A549 (cell line): ENCODE results near the gene PTPRJ. TPM values are rescaled to one million over a fixed set of nuclear protein-coding genes. Genes with fewer than 3 reads are reported as not detected.

Experiments used
- ATAC-seq, 2 experiments: fragments of 200-7000 bp in 1 of 2; fragments of >200 bp in 1 of 2; cut with Nextera tagmentation in 1 of 2; cut with Tn5 transposase in 1 of 2; 3 replicates each; pipeline versions ENCODE4 v1.8.0 to v1.9.1; 2018 to 2020; ENCODE audit warnings: mild to moderate bottlenecking in 1 of 2, moderate library complexity in 1 of 2
- CTCF ChIA-PET: fragments of 300-600 bp; sonication (Branson Sonifier 250); formaldehyde crosslinking; extraction: SDS; loops from one replicate; lab custom pipeline; 2021; ENCODE audit warnings: antibody characterized with exemption, inconsistent platforms; lab: Yijun Ruan, JAX
- POLR2A ChIA-PET: fragments of 350-600 bp; formaldehyde crosslinking; extraction: SDS; loops from one replicate; lab custom pipeline; 2021; ENCODE audit warnings: antibody characterized with exemption, inconsistent platforms; lab: Yijun Ruan, JAX
- DNase-seq, 2 experiments: peaks; one replicate each; pipeline versions ENCODE4 v3.0.0 to v3.0.0-alpha.2; 2011 to 2016; ENCODE audit warnings: low read depth in 1 of 2, low spot score in 1 of 2
- FAIRE-seq: peaks from 2 replicates; lab custom pipeline; 2011; peaks lifted over from hg19 to GRCh38; lab: Jason Lieb, UNC
- H3K27ac ChIP-seq, 2 experiments: fragments of >200 bp; sonication (Bioruptor Twin); formaldehyde crosslinking; 3 replicates each; pipeline ENCODE4 v1.5.1; 2016 to 2017
- H3K4me1 ChIP-seq: fragments of >200 bp; sonication (Bioruptor Twin); formaldehyde crosslinking; 3 replicates; pipeline ENCODE4 v1.6.1; 2016
- H3K4me2 ChIP-seq: fragments of >200 bp; sonication (Bioruptor Twin); formaldehyde crosslinking; 3 replicates; pipeline ENCODE4 v1.6.1; 2016
- H3K4me3 ChIP-seq: fragments of >200 bp; sonication (Bioruptor Twin); formaldehyde crosslinking; 3 replicates; pipeline ENCODE4 v1.5.1; 2016
- H3K9me3 ChIP-seq: fragments of >200 bp; sonication (Bioruptor Twin); formaldehyde crosslinking; 3 replicates; pipeline ENCODE4 v1.6.1; 2016
- ATOH8 ChIP-seq: fragments of 250-450 bp; sonication (Bioruptor Pico); IDR thresholded peaks from 2 replicates; pipeline ENCODE4 v1.5.0; 2020; ENCODE audit warnings: low read depth, mild to moderate bottlenecking, moderate library complexity
- BHLHE40 ChIP-seq: IDR thresholded peaks from 2 replicates; pipeline ENCODE4 v1.6.1; 2012; ENCODE audit warnings: low read depth, low read length, inconsistent platforms
- GATA3 ChIP-seq: IDR thresholded peaks from 2 replicates; pipeline ENCODE4 v1.6.1; 2012; ENCODE audit warnings: borderline replicate concordance
- HES2 ChIP-seq: fragments of >200 bp; sonication (Bioruptor Twin); formaldehyde crosslinking; IDR thresholded peaks from 2 replicates; pipeline ENCODE4 v1.6.1; 2016
- HEYL ChIP-seq: fragments of 250-450 bp; sonication (Bioruptor Pico); IDR thresholded peaks from 2 replicates; pipeline ENCODE4 v1.8.0; 2021; ENCODE audit warnings: mild to moderate bottlenecking, moderate library complexity
- HOXA7 ChIP-seq: fragments of 250-450 bp; sonication (Bioruptor Pico); IDR thresholded peaks from 2 replicates; pipeline ENCODE4 v1.5.0; 2020; ENCODE audit warnings: mild to moderate bottlenecking, moderate library complexity
- HOXB5 ChIP-seq: fragments of 250-450 bp; sonication (Bioruptor Pico); IDR thresholded peaks from 2 replicates; pipeline ENCODE4 v1.5.0; 2020; ENCODE audit warnings: mild to moderate bottlenecking, moderate library complexity
- JUNB ChIP-seq: fragments of >200 bp; sonication (Bioruptor Twin); formaldehyde crosslinking; IDR thresholded peaks from 2 replicates; pipeline ENCODE4 v1.6.1; 2016
- KDM5A ChIP-seq: fragments of 200-600 bp; sonication (generic); IDR thresholded peaks from 2 replicates; pipeline ENCODE4 v1.6.1; 2016; ENCODE audit warnings: antibody characterized with exemption, mild to moderate bottlenecking
- MAZ ChIP-seq: fragments of 150-350 bp; IDR thresholded peaks from 2 replicates; pipeline ENCODE4 v1.6.1; 2014; ENCODE audit warnings: antibody characterized with exemption, low read depth, low read length, borderline replicate concordance
- NFE2L2 ChIP-seq: fragments of 150-350 bp; conservative IDR thresholded peaks from 2 replicates; pipeline ENCODE4 v1.6.1; 2014; ENCODE audit warnings: low read length
- NPAS2 ChIP-seq: fragments of 250-450 bp; sonication (Bioruptor Pico); IDR thresholded peaks from 2 replicates; pipeline ENCODE4 v1.8.0; 2022; ENCODE audit warnings: mild to moderate bottlenecking, moderate library complexity, borderline replicate concordance
- PBX3 ChIP-seq: IDR thresholded peaks from 2 replicates; pipeline ENCODE4 v1.6.1; 2012
- POLR2A ChIP-seq: IDR thresholded peaks from 2 replicates; pipeline ENCODE4 v1.6.1; 2012; ENCODE audit warnings: mild to moderate bottlenecking, low read length
- RAD21 ChIP-seq, 2 experiments: fragments of >200 bp in 1 of 2; sonication (Bioruptor Twin) in 1 of 2; formaldehyde crosslinking in 1 of 2; IDR thresholded peaks in 1 of 2; conservative IDR thresholded peaks in 1 of 2; 2 replicates in 1 of 2; 3 replicates in 1 of 2; pipeline ENCODE4 v1.6.1; 2012 to 2018; ENCODE audit warnings: inconsistent platforms in 1 of 2
- RARB ChIP-seq: fragments of 250-450 bp; sonication (Bioruptor Pico); IDR thresholded peaks from 2 replicates; pipeline ENCODE4 v1.8.0; 2021; ENCODE audit warnings: mild to moderate bottlenecking, moderate library complexity
- RCOR1 ChIP-seq: fragments of 150-350 bp; IDR thresholded peaks from 2 replicates; pipeline ENCODE4 v1.6.1; 2014; ENCODE audit warnings: antibody characterized with exemption, low read length, low read depth
- RNF2 ChIP-seq: fragments of 200-600 bp; sonication (generic); IDR thresholded peaks from 2 replicates; pipeline ENCODE4 v1.6.1; 2016; ENCODE audit warnings: low read depth, mild to moderate bottlenecking, antibody characterized with exemption, moderate library complexity, borderline replicate concordance
- SMC3 ChIP-seq: fragments of >200 bp; sonication (Bioruptor Twin); formaldehyde crosslinking; IDR thresholded peaks from 3 replicates; pipeline ENCODE4 v1.6.1; 2018; ENCODE audit warnings: inconsistent platforms
- SREBF2 ChIP-seq: fragments of 450-650 bp; IDR thresholded peaks from 2 replicates; pipeline ENCODE4 v1.6.1; 2014; ENCODE audit warnings: mild to moderate bottlenecking, moderate library complexity
- ZFP36 ChIP-seq: fragments of 450-650 bp; IDR thresholded peaks from 2 replicates; pipeline ENCODE4 v1.6.1; 2014; ENCODE audit warnings: borderline replicate concordance; ENCODE audit not compliant: partially characterized antibody
- WGBS: methylation state at CpG from one replicate; pipeline ENCODE4 v1.1.6; 2017; ENCODE audit errors: missing lambda C conversion rate; 5-methylcytosine and 5-hydroxymethylcytosine counted together
- polyA plus RNA-seq, 4 experiments: library from polyadenylated mRNA; depleted of rRNA in 3 of 4; stranded (reverse); fragments of >200 nt; fragmentation: RNase III in 1 of 4; extraction: RNeasy Plus Mini Kit Qiagen cat#74134 plus additional on column Dnase treatment in 1 of 4; gene quantifications; 2 replicates in 3 of 4; 3 replicates in 1 of 4; pipeline ENCODE4 v1.2.3, GENCODE V29; 2011 to 2017
- TF ChIP-seq, protein P1 (sequence below): fragments of 200-600 bp; sonication (generic); IDR thresholded peaks from 2 replicates; pipeline ENCODE4 v1.6.1; 2016; ENCODE audit warnings: antibody characterized with exemption, mild to moderate bottlenecking, moderate library complexity

Gene PTPRJ
- polyA plus RNA-seq, 2 of the 4 experiments (the other 2 are of a cell fraction) = 30.3 to 50.5 TPM

- TF ChIP-seq JUNB = no peak
- no peak for TF ChIP-seq SREBF2
- no peak for TF ChIP-seq GATA3
- no peak for TF ChIP-seq HES2
- TF ChIP-seq RNF2 = no peak
- TF ChIP-seq HEYL (CRISPR knock-in tag) = no peak
- TF ChIP-seq NFE2L2 = no peak
- TF ChIP-seq, protein P1, sequence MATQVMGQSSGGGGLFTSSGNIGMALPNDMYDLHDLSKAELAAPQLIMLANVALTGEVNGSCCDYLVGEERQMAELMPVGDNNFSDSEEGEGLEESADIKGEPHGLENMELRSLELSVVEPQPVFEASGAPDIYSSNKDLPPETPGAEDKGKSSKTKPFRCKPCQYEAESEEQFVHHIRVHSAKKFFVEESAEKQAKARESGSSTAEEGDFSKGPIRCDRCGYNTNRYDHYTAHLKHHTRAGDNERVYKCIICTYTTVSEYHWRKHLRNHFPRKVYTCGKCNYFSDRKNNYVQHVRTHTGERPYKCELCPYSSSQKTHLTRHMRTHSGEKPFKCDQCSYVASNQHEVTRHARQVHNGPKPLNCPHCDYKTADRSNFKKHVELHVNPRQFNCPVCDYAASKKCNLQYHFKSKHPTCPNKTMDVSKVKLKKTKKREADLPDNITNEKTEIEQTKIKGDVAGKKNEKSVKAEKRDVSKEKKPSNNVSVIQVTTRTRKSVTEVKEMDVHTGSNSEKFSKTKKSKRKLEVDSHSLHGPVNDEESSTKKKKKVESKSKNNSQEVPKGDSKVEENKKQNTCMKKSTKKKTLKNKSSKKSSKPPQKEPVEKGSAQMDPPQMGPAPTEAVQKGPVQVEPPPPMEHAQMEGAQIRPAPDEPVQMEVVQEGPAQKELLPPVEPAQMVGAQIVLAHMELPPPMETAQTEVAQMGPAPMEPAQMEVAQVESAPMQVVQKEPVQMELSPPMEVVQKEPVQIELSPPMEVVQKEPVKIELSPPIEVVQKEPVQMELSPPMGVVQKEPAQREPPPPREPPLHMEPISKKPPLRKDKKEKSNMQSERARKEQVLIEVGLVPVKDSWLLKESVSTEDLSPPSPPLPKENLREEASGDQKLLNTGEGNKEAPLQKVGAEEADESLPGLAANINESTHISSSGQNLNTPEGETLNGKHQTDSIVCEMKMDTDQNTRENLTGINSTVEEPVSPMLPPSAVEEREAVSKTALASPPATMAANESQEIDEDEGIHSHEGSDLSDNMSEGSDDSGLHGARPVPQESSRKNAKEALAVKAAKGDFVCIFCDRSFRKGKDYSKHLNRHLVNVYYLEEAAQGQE = no peak
- Histone ChIP-seq H3K27ac (no peak overlapping the region), H3K4me3 (no peak overlapping the region), H3K4me2 (no peak overlapping the region), H3K4me1 (peaks cover 42% of the 10 kb centered on the region), H3K9me3 (no peaks in the 10 kb centered on the region)
- CTCF ChIA-PET = interaction anchor here (1.0 to 2.2 kb wide), 3 partner anchors 11 to 149 kb away, joined by 4 to 9 read pairs (median 4); no protein-coding TSS in a partner anchor
- WGBS = 95% methylated on average over 2 of the region's 2 CpGs
- DNase-seq = no peak
- no peak for ATAC-seq
- POLR2A ChIA-PET = no interaction called here
- FAIRE-seq = no peak
Observed at GRCh38 chr11:48082771-48083170, 102.4 kb downstream of the PTPRJ start.

- CTCF ChIA-PET = interaction anchor here (0.6 to 2.2 kb wide), 5 partner anchors 11 to 149 kb away, joined by 3 to 5 read pairs (median 4); no protein-coding TSS in a partner anchor
- no peak for TF ChIP-seq POLR2A
- TF ChIP-seq JUNB = no peak
- no peak for TF ChIP-seq NFE2L2
- TF ChIP-seq PBX3 = no peak
- no peak for TF ChIP-seq HOXA7 (CRISPR knock-in tag)
- TF ChIP-seq, protein P1 = no peak
- TF ChIP-seq HOXB5 (CRISPR knock-in tag) = no peak
- no peak for TF ChIP-seq MAZ
- TF ChIP-seq NPAS2 (CRISPR knock-in tag) = no peak
- no peak for TF ChIP-seq GATA3
- no peak for TF ChIP-seq RAD21 (conservative IDR thresholded peaks at IDR 0.05 in 1 of 2, IDR thresholded peaks at IDR 0.05 in 1 of 2)
- TF ChIP-seq RCOR1 = no peak
- TF ChIP-seq ZFP36 = no peak
- no peak for TF ChIP-seq KDM5A
- TF ChIP-seq ATOH8 (CRISPR knock-in tag) = no peak
- TF ChIP-seq SREBF2 = no peak
- TF ChIP-seq RARB (CRISPR knock-in tag) = no peak
- TF ChIP-seq BHLHE40 = no peak
- TF ChIP-seq SMC3 = no peak
- Histone ChIP-seq H3K4me3 (no peak overlapping the region), H3K4me1 (peaks cover 49% of the 10 kb centered on the region), H3K4me2 (no peak overlapping the region), H3K9me3 (no peaks in the 10 kb centered on the region), H3K27ac (no peak overlapping the region)
- POLR2A ChIA-PET = no interaction called here
- DNase-seq = no peak
- ATAC-seq = no peak
- no peak for FAIRE-seq
Observed at GRCh38 chr11:48083421-48083820, 103.1 kb downstream of the PTPRJ start.
